ENCODE measurements around the gene SULT2B1.

SULT2B1 gene

DNA sequence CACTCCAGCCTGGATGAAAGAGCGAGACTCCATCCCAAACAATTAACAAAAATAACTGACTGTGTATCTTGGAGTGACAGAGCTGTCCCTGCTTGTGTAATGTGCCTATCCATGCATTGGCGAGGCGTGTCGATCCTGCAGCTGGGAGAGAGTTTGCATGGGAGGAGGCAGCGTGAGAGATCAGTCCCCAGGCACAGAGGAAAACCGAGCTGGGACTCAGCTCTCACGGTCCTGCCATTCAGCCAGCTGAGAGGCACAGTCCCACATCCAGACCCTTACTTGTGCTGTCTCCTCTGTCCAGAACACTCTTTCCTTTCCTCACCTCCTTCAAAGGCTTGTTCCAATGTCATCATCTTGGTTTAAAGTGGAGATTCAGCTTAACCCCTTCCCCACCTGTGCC lies 11.9 kb upstream of the SULT2B1 start:
- Histone ChIP-seq H3K4me1 (ENCODE audit: control insufficient read depth, insufficient read depth, low read depth, low read length) (peaks cover 6% of the 10 kb centered on the region), H3K27me3 (ENCODE audit: control insufficient read depth in 1 of 2, insufficient read depth in 1 of 2, low read length in 2 of 2) (no peaks in the 10 kb centered on the region), H2AK5ac (ENCODE audit: low read length, severe bottlenecking) (no peak overlapping the region), H2BK5ac (ENCODE audit: low read depth, low read length, poor library complexity, severe bottlenecking) (no peak overlapping the region), H3K4ac (ENCODE audit: low read depth in 1 of 2, low read length in 2 of 2) (no peak overlapping the region), H2BK15ac (ENCODE audit: low read depth, poor library complexity, severe bottlenecking) (no peak overlapping the region), H3K4me3 (ENCODE audit: insufficient read depth in 1 of 2, low read depth in 1 of 2, low read length in 2 of 2) (no peak overlapping the region), H4K8ac (ENCODE audit: low read length) (no peak overlapping the region), H2AFZ (ENCODE audit: low read depth, low read length) (no peak overlapping the region), H3K14ac (ENCODE audit: low read length in 2 of 2) (no peak overlapping the region), H2BK12ac (ENCODE audit: low read length in 2 of 2) (no peak overlapping the region), H3K79me1 (replicated peaks; ENCODE audit: low read length, poor library complexity, severe bottlenecking) (no peaks in the 10 kb centered on the region), H2BK120ac (ENCODE audit: low read depth, low read length) (no peak overlapping the region), H3K23ac (ENCODE audit: low read length in 2 of 2) (no peak overlapping the region), H3K27ac (ENCODE audit: low read length, poor library complexity, severe bottlenecking) (no peak overlapping the region), H3K4me2 (ENCODE audit: low read length, poor library complexity, severe bottlenecking) (no peak overlapping the region), H3K9ac (ENCODE audit: low read length) (no peak overlapping the region), H3K18ac (ENCODE audit: low read depth in 1 of 2, low read length in 2 of 2) (no peak overlapping the region), H3K36me3 (ENCODE audit: control insufficient read depth in 1 of 2, insufficient read depth in 2 of 2, low read depth in 1 of 2, low read length in 2 of 2) (no peaks in the 10 kb centered on the region), H3K9me3 (ENCODE audit: control insufficient read depth, low read length) (no peaks in the 10 kb centered on the region), H4K91ac (ENCODE audit: low read length) (no peak overlapping the region)
- 73% methylated on average over 6 of the region's 7 CpGs for WGBS
- no peak for DNase-seq

DNA sequence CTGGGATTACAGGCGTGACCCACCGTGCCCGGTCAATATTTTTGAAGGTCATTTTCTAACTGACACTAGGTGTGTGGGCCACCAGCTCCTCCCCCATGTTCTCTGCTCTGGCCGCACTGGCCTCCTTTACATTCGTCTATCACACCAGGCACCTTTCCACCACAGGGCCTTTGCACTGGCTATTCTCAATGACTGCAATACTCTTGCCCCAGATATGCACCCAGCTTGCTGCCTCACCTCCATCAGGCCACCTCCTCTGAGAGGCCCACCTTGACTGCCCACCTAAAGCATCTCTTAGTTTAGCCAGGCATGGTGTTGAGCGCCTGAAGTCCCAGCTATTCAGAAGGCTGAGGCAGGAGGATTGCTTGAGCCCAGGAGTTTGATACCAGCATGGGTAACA lies 10.2 kb upstream of the SULT2B1 start:
- H3K4me1 ChIP-seq (ENCODE audit: control insufficient read depth, insufficient read depth, low read depth, low read length): peaks cover 6% of the 10 kb centered on the region

DNA sequence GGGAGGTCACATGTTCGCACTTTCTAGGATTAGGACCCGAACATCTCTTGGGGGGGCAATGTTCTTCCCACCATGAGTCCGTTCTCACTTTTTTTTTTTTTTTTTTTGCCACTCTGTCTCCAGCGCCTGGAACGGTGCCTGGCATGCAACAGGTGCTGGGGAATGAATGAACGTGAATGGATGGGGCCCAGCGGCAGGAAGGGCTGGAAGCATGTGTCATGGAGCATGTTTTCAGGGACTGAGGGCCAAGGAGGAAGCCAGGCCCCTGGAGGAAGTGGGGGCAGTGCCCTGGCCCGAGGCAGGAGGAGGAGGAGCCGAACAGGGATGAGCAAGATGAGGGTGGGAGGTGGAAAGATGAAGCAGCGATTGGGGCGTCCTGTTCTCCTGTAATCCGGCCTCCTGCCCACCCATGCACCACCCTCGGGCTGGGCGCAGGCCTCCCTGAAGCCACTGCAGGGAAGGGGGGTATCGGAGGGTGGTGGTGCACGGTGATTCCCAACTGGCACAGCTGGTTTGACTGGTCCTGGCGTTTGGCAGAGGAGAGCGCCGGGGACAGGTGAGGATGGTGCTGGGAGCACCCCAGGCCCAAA lies 8.8 kb upstream of the SULT2B1 start:
- Histone ChIP-seq H3K4ac (ENCODE audit: low read depth in 1 of 2, low read length in 2 of 2) (peak overlapping the region in 1 of 2 experiments; percentile 41), H4K8ac (ENCODE audit: low read length) (peak overlapping the region; percentile 66), H3K4me1 (ENCODE audit: control insufficient read depth, insufficient read depth, low read depth, low read length) (peaks cover 6% of the 10 kb centered on the region), H2BK12ac (ENCODE audit: low read length in 2 of 2) (no peak overlapping the region), H4K91ac (ENCODE audit: low read length) (peak overlapping the region; percentile 79), H3K23ac (ENCODE audit: low read length in 2 of 2) (no peak overlapping the region), H3K79me1 (replicated peaks; ENCODE audit: low read length, poor library complexity, severe bottlenecking) (no peaks in the 10 kb centered on the region), H3K9me3 (ENCODE audit: control insufficient read depth, low read length) (no peaks in the 10 kb centered on the region), H3K14ac (ENCODE audit: low read length in 2 of 2) (no peak overlapping the region), H3K36me3 (ENCODE audit: control insufficient read depth in 1 of 2, insufficient read depth in 2 of 2, low read depth in 1 of 2, low read length in 2 of 2) (no peaks in the 10 kb centered on the region), H3K27me3 (ENCODE audit: control insufficient read depth in 1 of 2, insufficient read depth in 1 of 2, low read length in 2 of 2) (peaks cover 0 to 5% of the 10 kb centered on the region in 2 experiments), H3K27ac (ENCODE audit: low read length, poor library complexity, severe bottlenecking) (no peak overlapping the region), H2BK5ac (ENCODE audit: low read depth, low read length, poor library complexity, severe bottlenecking) (no peak overlapping the region), H3K4me3 (ENCODE audit: insufficient read depth in 1 of 2, low read depth in 1 of 2, low read length in 2 of 2) (no peak overlapping the region), H3K18ac (ENCODE audit: low read depth in 1 of 2, low read length in 2 of 2) (peak overlapping the region in 1 of 2 experiments; percentile 61), H3K9ac (ENCODE audit: low read length) (no peak overlapping the region), H2BK120ac (ENCODE audit: low read depth, low read length) (no peak overlapping the region), H2AFZ (ENCODE audit: low read depth, low read length) (peak overlapping the region; percentile 46), H3K4me2 (ENCODE audit: low read length, poor library complexity, severe bottlenecking) (no peak overlapping the region), H2BK15ac (ENCODE audit: low read depth, poor library complexity, severe bottlenecking) (peak overlapping the region; percentile 19), H2AK5ac (ENCODE audit: low read length, severe bottlenecking) (no peak overlapping the region)
- peak; percentile 24 for DNase-seq
- WGBS: 46% methylated on average over 19 of the region's 19 CpGs

More for the DNA sequence above, 10.2 kb upstream of the SULT2B1 start:
- no peak overlapping the region for H2BK120ac ChIP-seq (ENCODE audit: low read depth, low read length)
- no peak overlapping the region for H2AK5ac ChIP-seq (ENCODE audit: low read length, severe bottlenecking)
- no peak overlapping the region for H2BK12ac ChIP-seq (ENCODE audit: low read length in 2 of 2)
- H3K36me3 ChIP-seq (ENCODE audit: control insufficient read depth in 1 of 2, insufficient read depth in 2 of 2, low read depth in 1 of 2, low read length in 2 of 2): no peaks in the 10 kb centered on the region
- no peak overlapping the region for H3K4me3 ChIP-seq (ENCODE audit: insufficient read depth in 1 of 2, low read depth in 1 of 2, low read length in 2 of 2)
- no peak overlapping the region for H3K14ac ChIP-seq (ENCODE audit: low read length in 2 of 2)
- H3K18ac ChIP-seq (ENCODE audit: low read depth in 1 of 2, low read length in 2 of 2): no peak overlapping the region
- no peak overlapping the region for H2BK15ac ChIP-seq (ENCODE audit: low read depth, poor library complexity, severe bottlenecking)
- 93% methylated on average over 6 of the region's 6 CpGs for WGBS
- no peak overlapping the region for H3K27ac ChIP-seq (ENCODE audit: low read length, poor library complexity, severe bottlenecking)
- no peak overlapping the region for H3K4ac ChIP-seq (ENCODE audit: low read depth in 1 of 2, low read length in 2 of 2)
- no peak for DNase-seq
- no peak overlapping the region for H3K9ac ChIP-seq (ENCODE audit: low read length)
- no peak overlapping the region for H2AFZ ChIP-seq (ENCODE audit: low read depth, low read length)
- no peak overlapping the region for H2BK5ac ChIP-seq (ENCODE audit: low read depth, low read length, poor library complexity, severe bottlenecking)
- H3K27me3 ChIP-seq (ENCODE audit: control insufficient read depth in 1 of 2, insufficient read depth in 1 of 2, low read length in 2 of 2): peaks cover 0 to 3% of the 10 kb centered on the region in 2 experiments
- no peak overlapping the region for H4K91ac ChIP-seq (ENCODE audit: low read length)
- no peaks in the 10 kb centered on the region for H3K79me1 ChIP-seq (replicated peaks; ENCODE audit: low read length, poor library complexity, severe bottlenecking)
- H3K23ac ChIP-seq (ENCODE audit: low read length in 2 of 2): no peak overlapping the region
- H3K4me2 ChIP-seq (ENCODE audit: low read length, poor library complexity, severe bottlenecking): no peak overlapping the region
- no peaks in the 10 kb centered on the region for H3K9me3 ChIP-seq (ENCODE audit: control insufficient read depth, low read length)
- H4K8ac ChIP-seq (ENCODE audit: low read length): no peak overlapping the region

GRCh38 chr19:48544856-48545750 lies 6.9 kb upstream of the SULT2B1 start:
- no peak overlapping the region for H2AK5ac ChIP-seq (ENCODE audit: low read length, severe bottlenecking)
- 70% methylated on average over 22 of the region's 25 CpGs for WGBS

More at GRCh38 chr19:48544856-48545750, 6.9 kb upstream of the SULT2B1 start:
- H3K4me3 ChIP-seq (ENCODE audit: insufficient read depth in 1 of 2, low read depth in 1 of 2, low read length in 2 of 2): no peak overlapping the region
- no peak overlapping the region for H2BK5ac ChIP-seq (ENCODE audit: low read depth, low read length, poor library complexity, severe bottlenecking)
- H3K23ac ChIP-seq (ENCODE audit: low read length in 2 of 2): no peak overlapping the region
- peak overlapping the region; percentile 23 for H4K8ac ChIP-seq (ENCODE audit: low read length)
- H3K36me3 ChIP-seq (ENCODE audit: control insufficient read depth in 1 of 2, insufficient read depth in 2 of 2, low read depth in 1 of 2, low read length in 2 of 2): no peaks in the 10 kb centered on the region
- H3K4me1 ChIP-seq (ENCODE audit: control insufficient read depth, insufficient read depth, low read depth, low read length): peaks cover 6% of the 10 kb centered on the region
- H3K27ac ChIP-seq (ENCODE audit: low read length, poor library complexity, severe bottlenecking): no peak overlapping the region
- no peak overlapping the region for H2AFZ ChIP-seq (ENCODE audit: low read depth, low read length)
- H3K4ac ChIP-seq (ENCODE audit: low read depth in 1 of 2, low read length in 2 of 2): no peak overlapping the region
- DNase-seq: no peak
- peak overlapping the region in 1 of 2 experiments; percentile 7 for H3K18ac ChIP-seq (ENCODE audit: low read depth in 1 of 2, low read length in 2 of 2)
- H3K9ac ChIP-seq (ENCODE audit: low read length): no peak overlapping the region
- no peak overlapping the region for H4K91ac ChIP-seq (ENCODE audit: low read length)
- H3K27me3 ChIP-seq (ENCODE audit: control insufficient read depth in 1 of 2, insufficient read depth in 1 of 2, low read length in 2 of 2): peaks cover 5 to 20% of the 10 kb centered on the region in 2 experiments
- peak overlapping the region; percentile 23 for H2BK15ac ChIP-seq (ENCODE audit: low read depth, poor library complexity, severe bottlenecking)
- H2BK12ac ChIP-seq (ENCODE audit: low read length in 2 of 2): no peak overlapping the region
- H3K79me1 ChIP-seq (replicated peaks; ENCODE audit: low read length, poor library complexity, severe bottlenecking): no peaks in the 10 kb centered on the region
- H3K4me2 ChIP-seq (ENCODE audit: low read length, poor library complexity, severe bottlenecking): no peak overlapping the region
- H2BK120ac ChIP-seq (ENCODE audit: low read depth, low read length): no peak overlapping the region
- no peak overlapping the region for H3K14ac ChIP-seq (ENCODE audit: low read length in 2 of 2)
- no peaks in the 10 kb centered on the region for H3K9me3 ChIP-seq (ENCODE audit: control insufficient read depth, low read length)
